ENCODE results near the gene FHL2.
A peak's percentile ranks its signal among the peaks of the same experiment; 100 is the strongest.

FHL2 gene

GRCh38 chr2:105364436-105365139, 34.3 kb downstream of the FHL2 start:
- H3K4me1 ChIP-seq (ENCODE audit: insufficient read depth, low read length), result no peaks in the 10 kb centered on the region
- H3K9me3 ChIP-seq (ENCODE audit: insufficient read depth, low read depth, low read length), result no peaks in the 10 kb centered on the region
- peaks cover 84% of the 10 kb centered on the region for H3K36me3 ChIP-seq (ENCODE audit: insufficient read depth, low read length)
- H3K9ac ChIP-seq (ENCODE audit: low read depth, low read length), result no peak overlapping the region
- no peak overlapping the region for H3K4me3 ChIP-seq (ENCODE audit: low read length)
- WGBS, result 95% methylated on average over 4 of the region's 5 CpGs
- H3K27me3 ChIP-seq (ENCODE audit: insufficient read depth, low read length), result no peaks in the 10 kb centered on the region
- H3K27ac ChIP-seq (ENCODE audit: low read depth, low read length), result no peak overlapping the region

GRCh38 chr2:105362862-105363591, 35.8 kb downstream of the FHL2 start:
- WGBS, result 95% methylated on average over 15 of the region's 15 CpGs
- Histone ChIP-seq H3K9ac (ENCODE audit: low read depth, low read length) (no peak overlapping the region; the same call in 1 of the 2 replicates), H3K27me3 (ENCODE audit: insufficient read depth, low read length) (no peaks in the 10 kb centered on the region), H3K36me3 (ENCODE audit: insufficient read depth, low read length) (peaks cover 87% of the 10 kb centered on the region), H3K9me3 (ENCODE audit: insufficient read depth, low read depth, low read length) (no peaks in the 10 kb centered on the region), H3K4me3 (ENCODE audit: low read length) (no peak overlapping the region), H3K27ac (ENCODE audit: low read depth, low read length) (no peak overlapping the region), H3K4me1 (ENCODE audit: insufficient read depth, low read length) (no peaks in the 10 kb centered on the region)

DNA sequence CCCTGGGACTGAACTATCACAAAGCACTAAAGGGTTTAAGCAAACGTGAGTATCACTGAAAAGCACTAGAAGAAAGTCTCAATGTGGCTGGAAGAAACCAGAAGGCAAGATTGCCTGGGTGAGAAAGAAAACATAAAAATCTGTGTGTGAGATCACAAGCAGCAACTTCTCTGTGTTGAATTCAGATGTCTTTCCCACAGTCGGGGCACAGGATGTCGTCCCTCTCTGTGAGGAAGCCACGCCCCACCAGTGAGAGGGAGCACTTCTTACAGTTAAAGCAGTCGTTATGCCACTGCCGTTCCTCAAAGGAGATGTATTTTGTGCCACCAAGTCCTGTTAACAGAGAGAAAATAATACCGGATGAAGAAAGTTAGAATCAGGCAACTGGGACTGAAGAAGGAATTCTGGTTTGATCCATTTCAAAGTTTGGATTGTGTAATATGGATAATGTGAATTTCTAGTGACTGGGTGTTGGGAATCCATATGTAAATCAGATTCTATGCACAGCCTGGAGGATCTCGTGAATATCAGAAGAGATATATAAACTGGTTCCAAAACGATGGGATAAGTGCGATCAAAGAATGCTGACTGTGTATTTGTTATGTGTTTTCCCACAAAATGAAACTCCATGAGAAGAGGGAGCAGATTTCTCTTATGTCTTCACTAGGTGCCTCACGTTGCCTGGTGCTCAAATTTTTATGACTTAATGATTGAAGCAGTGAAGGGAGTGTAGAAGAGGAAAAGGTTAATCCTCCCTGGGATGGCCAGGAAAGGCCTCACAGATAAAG, 37.6 kb downstream of the FHL2 start:
- Histone ChIP-seq H3K27me3 (ENCODE audit: insufficient read depth, low read length) (no peaks in the 10 kb centered on the region), H3K9me3 (ENCODE audit: insufficient read depth, low read depth, low read length) (no peaks in the 10 kb centered on the region), H3K4me1 (ENCODE audit: insufficient read depth, low read length) (no peaks in the 10 kb centered on the region), H3K9ac (ENCODE audit: low read depth, low read length) (no peak overlapping the region), H3K4me3 (ENCODE audit: low read length) (no peak overlapping the region), H3K27ac (ENCODE audit: low read depth, low read length) (no peak overlapping the region), H3K36me3 (ENCODE audit: insufficient read depth, low read length) (peaks cover 88% of the 10 kb centered on the region)
- 86% methylated on average over 11 of the region's 11 CpGs for WGBS

- no peak overlapping the region for H3K9ac ChIP-seq (ENCODE audit: low read depth, low read length)
- H3K27ac ChIP-seq (ENCODE audit: low read depth, low read length), result no peak overlapping the region
- H3K36me3 ChIP-seq (ENCODE audit: insufficient read depth, low read length), result peaks cover 81% of the 10 kb centered on the region
- 92% methylated on average over 6 of the region's 6 CpGs for WGBS
- no peaks in the 10 kb centered on the region for H3K9me3 ChIP-seq (ENCODE audit: insufficient read depth, low read depth, low read length)
- no peaks in the 10 kb centered on the region for H3K4me1 ChIP-seq (ENCODE audit: insufficient read depth, low read length)
- no peak overlapping the region for H3K4me3 ChIP-seq (ENCODE audit: low read length)
- H3K27me3 ChIP-seq (ENCODE audit: insufficient read depth, low read length), result no peaks in the 10 kb centered on the region
Observed at GRCh38 chr2:105358593-105358992, 40.3 kb downstream of the FHL2 start.

DNA sequence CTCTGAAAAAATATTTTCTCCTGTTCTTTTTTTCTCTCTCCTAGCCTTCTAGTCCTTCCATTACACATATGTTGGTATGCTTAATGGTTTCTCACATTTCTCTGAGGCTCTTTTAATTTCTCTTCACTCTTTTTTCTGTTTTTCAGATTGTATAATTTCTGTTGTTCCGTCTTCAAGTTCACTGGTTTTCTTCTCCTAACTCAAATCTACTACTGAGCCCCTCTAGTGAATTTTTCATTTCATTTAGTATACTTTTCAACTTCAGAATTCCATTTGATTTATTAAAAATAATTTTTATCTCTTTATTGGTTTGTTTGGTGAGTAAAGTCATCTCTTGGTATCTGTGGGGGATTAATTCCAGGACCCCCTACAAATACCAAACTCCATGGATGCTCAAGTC, 41.7 kb downstream of the FHL2 start:
- Histone ChIP-seq H3K27me3 (ENCODE audit: insufficient read depth, low read length) (no peaks in the 10 kb centered on the region), H3K4me1 (ENCODE audit: insufficient read depth, low read length) (no peaks in the 10 kb centered on the region), H3K36me3 (ENCODE audit: insufficient read depth, low read length) (peaks cover 74% of the 10 kb centered on the region), H3K9me3 (ENCODE audit: insufficient read depth, low read depth, low read length) (no peaks in the 10 kb centered on the region), H3K27ac (ENCODE audit: low read depth, low read length) (no peak overlapping the region), H3K9ac (ENCODE audit: low read depth, low read length) (no peak overlapping the region), H3K4me3 (ENCODE audit: low read length) (no peak overlapping the region)
- WGBS, result 100% methylated on average over 1 of the region's 1 CpG

DNA sequence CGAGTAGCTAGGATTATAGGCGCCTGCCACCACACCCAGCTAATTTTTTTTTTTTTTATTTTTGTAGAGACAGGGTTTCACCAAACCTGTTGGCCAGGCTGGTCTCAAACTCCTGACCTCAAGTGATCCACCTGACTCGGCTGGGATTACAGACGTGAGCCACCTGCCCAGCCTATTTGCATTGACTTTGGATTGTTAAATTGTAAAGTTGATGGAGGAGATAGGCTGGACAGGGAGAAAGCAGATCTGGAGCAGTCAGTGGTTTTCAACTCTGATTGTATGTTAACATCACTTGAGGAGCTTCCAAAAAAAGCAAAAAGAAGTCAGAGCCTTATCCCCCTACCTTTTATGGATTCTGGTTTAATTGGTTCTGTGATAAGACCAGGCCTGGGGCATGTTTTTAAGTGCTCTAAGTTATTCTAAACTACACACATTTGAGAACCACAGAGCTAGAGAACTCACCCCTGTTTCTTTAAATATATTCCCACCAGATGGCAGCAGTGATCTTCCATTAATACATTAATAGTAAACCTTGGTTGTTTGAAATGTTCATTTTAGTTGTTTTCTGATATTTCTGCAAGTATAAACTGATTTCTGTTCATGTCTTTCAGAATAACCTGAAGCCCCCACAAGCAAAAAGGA, 54.0 kb downstream of the FHL2 start:
- Histone ChIP-seq H3K9me3 (ENCODE audit: insufficient read depth, low read depth, low read length) (no peaks in the 10 kb centered on the region), H3K4me3 (ENCODE audit: low read length) (no peak overlapping the region), H3K27ac (ENCODE audit: low read depth, low read length) (no peak overlapping the region), H3K27me3 (ENCODE audit: insufficient read depth, low read length) (no peaks in the 10 kb centered on the region), H3K36me3 (ENCODE audit: insufficient read depth, low read length) (peaks cover 96% of the 10 kb centered on the region), H3K9ac (ENCODE audit: low read depth, low read length) (no peak overlapping the region), H3K4me1 (ENCODE audit: insufficient read depth, low read length) (no peaks in the 10 kb centered on the region)
- WGBS, result 94% methylated on average over 2 of the region's 4 CpGs

GRCh38 chr2:105339414-105339813, 59.4 kb downstream of the FHL2 start:
- Histone ChIP-seq H3K9ac (ENCODE audit: low read depth, low read length) (no peak overlapping the region), H3K27ac (ENCODE audit: low read depth, low read length) (no peak overlapping the region), H3K4me3 (ENCODE audit: low read length) (no peak overlapping the region), H3K27me3 (ENCODE audit: insufficient read depth, low read length) (no peaks in the 10 kb centered on the region), H3K4me1 (ENCODE audit: insufficient read depth, low read length) (peaks cover 8% of the 10 kb centered on the region; the same call in 1 of the 2 replicates), H3K36me3 (ENCODE audit: insufficient read depth, low read length) (peaks cover 56% of the 10 kb centered on the region), H3K9me3 (ENCODE audit: insufficient read depth, low read depth, low read length) (no peaks in the 10 kb centered on the region)
- 95% methylated on average over 4 of the region's 4 CpGs for WGBS

- H3K4me3 ChIP-seq (ENCODE audit: low read length), result peak overlapping the region; percentile 75
- 10% methylated on average over 5 of the region's 5 CpGs for WGBS
- H3K27ac ChIP-seq (ENCODE audit: low read depth, low read length), result no peak overlapping the region
- H3K4me1 ChIP-seq (ENCODE audit: insufficient read depth, low read length), result peaks cover 8% of the 10 kb centered on the region; the same call in 1 of the 2 replicates
- peak overlapping the region; percentile 88 for H3K9ac ChIP-seq (ENCODE audit: low read depth, low read length)
- no peaks in the 10 kb centered on the region for H3K9me3 ChIP-seq (ENCODE audit: insufficient read depth, low read depth, low read length)
- H3K27me3 ChIP-seq (ENCODE audit: insufficient read depth, low read length), result no peaks in the 10 kb centered on the region
- H3K36me3 ChIP-seq (ENCODE audit: insufficient read depth, low read length), result peaks cover 48% of the 10 kb centered on the region
Observed at GRCh38 chr2:105338020-105338385, 60.8 kb downstream of the FHL2 start.

DNA sequence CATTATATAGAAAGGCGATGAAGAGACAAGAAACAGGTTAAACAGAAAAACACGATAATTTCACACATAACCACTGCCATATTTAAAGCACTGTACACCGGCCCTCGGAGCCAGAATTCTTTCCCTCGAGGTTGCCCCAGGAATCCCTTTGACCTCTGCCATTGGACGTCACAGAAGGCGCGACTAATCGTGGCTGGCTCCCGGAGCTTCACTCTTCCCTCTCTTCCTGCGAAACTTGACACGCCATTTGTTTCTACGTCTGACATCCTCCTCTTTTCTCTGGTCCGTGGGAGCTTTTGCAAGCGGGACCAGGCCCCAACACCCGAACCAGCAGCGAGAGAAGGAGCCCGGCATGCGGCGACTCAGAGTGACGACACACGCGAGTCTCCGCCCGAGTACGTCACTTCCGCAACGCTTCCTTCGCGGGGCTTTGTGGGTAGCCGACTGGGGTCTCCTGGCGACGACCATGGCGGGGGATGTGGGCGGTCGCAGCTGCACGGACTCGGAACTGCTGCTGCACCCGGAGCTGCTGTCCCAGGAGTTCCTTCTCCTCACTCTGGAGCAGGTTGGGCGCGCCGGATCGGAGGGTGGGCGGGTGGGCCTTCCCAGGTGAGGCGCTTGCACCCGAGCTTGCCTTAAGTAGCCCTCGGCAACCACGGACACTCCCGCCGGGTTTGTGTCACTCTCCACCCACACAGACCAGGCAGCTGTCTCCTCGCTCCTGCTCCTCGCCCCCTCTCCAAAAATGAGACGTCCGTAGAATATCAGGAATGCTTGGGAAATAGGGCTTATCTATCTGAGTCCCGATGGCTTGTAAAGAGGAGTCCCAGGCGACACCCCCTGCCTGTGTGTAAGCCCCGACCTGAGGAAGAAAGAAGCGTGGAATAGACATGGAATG, 61.5 kb downstream of the FHL2 start, which contains the start of gene C2orf49:
Gene C2orf49 (plus strand): TSS at position 419 of the 898 bp plus-strand sequence. CDS start 48 bp downstream, at position 467.
- WGBS, result under 1% methylated on average over 58 of the region's 58 CpGs
- Histone ChIP-seq H3K9me3 (ENCODE audit: insufficient read depth, low read depth, low read length) (no peaks in the 10 kb centered on the region), H3K9ac (ENCODE audit: low read depth, low read length) (peak within 1 kb of the TSS; percentile 97), H3K4me1 (ENCODE audit: insufficient read depth, low read length) (peaks cover 8% of the 10 kb centered on the region; the same call in 1 of the 2 replicates), H3K27ac (ENCODE audit: low read depth, low read length) (peak within 1 kb of the TSS; percentile 92), H3K36me3 (ENCODE audit: insufficient read depth, low read length) (peaks cover 42% of the 10 kb centered on the region), H3K27me3 (ENCODE audit: insufficient read depth, low read length) (no peaks in the 10 kb centered on the region), H3K4me3 (ENCODE audit: low read length) (peak within 1 kb of the TSS; percentile 75)

DNA sequence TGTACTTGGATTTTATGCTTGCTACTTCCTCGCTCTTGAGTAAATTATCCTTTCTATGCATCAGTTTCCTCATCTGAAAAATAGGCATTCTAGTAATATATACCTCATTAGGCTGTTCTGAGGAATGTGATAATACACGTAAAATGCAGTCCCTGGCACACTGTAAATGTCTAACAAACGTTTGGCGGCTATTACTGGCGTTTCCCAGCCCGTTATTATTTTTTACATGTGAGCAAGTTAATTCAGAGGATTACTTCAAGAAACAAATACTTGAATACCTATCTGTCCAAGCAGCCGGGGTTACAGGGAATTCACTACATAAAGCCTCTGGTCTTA, 62.1 kb downstream of the FHL2 start:
- Histone ChIP-seq H3K27me3 (ENCODE audit: insufficient read depth, low read length) (no peaks in the 10 kb centered on the region), H3K36me3 (ENCODE audit: insufficient read depth, low read length) (peaks cover 35% of the 10 kb centered on the region), H3K9me3 (ENCODE audit: insufficient read depth, low read depth, low read length) (no peaks in the 10 kb centered on the region), H3K4me1 (ENCODE audit: insufficient read depth, low read length) (peaks cover 8% of the 10 kb centered on the region; the same call in 1 of the 2 replicates), H3K4me3 (ENCODE audit: low read length) (peak overlapping the region; percentile 75), H3K27ac (ENCODE audit: low read depth, low read length) (peak overlapping the region; percentile 92), H3K9ac (ENCODE audit: low read depth, low read length) (peak overlapping the region; percentile 97)
- WGBS, result 0% methylated on average over 5 of the region's 7 CpGs

Measured in HUES64 (cell line).